Fibroblast of lung (primary cell): ENCODE results near the gene CTF1. TPM values are rescaled to one million over a fixed set of nuclear protein-coding genes. Genes with fewer than 3 reads are reported as not detected.
A peak's percentile ranks its signal among the peaks of the same experiment; 100 is the strongest.

Source experiments
- DNase-seq, 2 donors: peaks; one replicate each; pipeline versions ENCODE4 v3.0.0 to v3.0.0-alpha.2; 2010; ENCODE audit warnings: low read depth in 2 of 2
- H2AFZ ChIP-seq: 2 replicates; pipeline ENCODE4 v1.5.1; 2012; ENCODE audit warnings: low read length, control low read depth, inconsistent platforms
- H3K27ac ChIP-seq: 2 replicates; pipeline ENCODE4 v1.5.1; 2011; ENCODE audit warnings: low read length, control low read depth; ENCODE audit not compliant: insufficient read depth
- H3K27me3 ChIP-seq: 2 replicates; pipeline ENCODE4 v1.5.1; 2011; ENCODE audit warnings: mild to moderate bottlenecking, low read length; ENCODE audit not compliant: control insufficient read depth, insufficient read depth
- H3K36me3 ChIP-seq: 2 replicates; pipeline ENCODE4 v1.5.1; 2011; ENCODE audit warnings: low read length; ENCODE audit not compliant: control insufficient read depth, insufficient read depth
- H3K4me1 ChIP-seq: 2 replicates; pipeline ENCODE4 v1.5.1; 2011; ENCODE audit warnings: low read length; ENCODE audit not compliant: control insufficient read depth, insufficient read depth; ENCODE audit errors: extremely low read depth
- H3K4me2 ChIP-seq: 2 replicates; pipeline ENCODE4 v1.5.1; 2011; ENCODE audit warnings: low read length, control low read depth; ENCODE audit not compliant: insufficient read depth; ENCODE audit errors: extremely low read depth
- H3K4me3 ChIP-seq, 4 experiments: fragments of 200-600 bp in 1 of 4; sonication (generic) in 1 of 4; replicated peaks in 1 of 4; 2 replicates each; pipeline ENCODE4 v1.5.1; 2011 to 2016; ENCODE audit warnings: low read length in 4 of 4, low read depth in 3 of 4, mild to moderate bottlenecking in 3 of 4, control low read depth in 2 of 4, inconsistent platforms in 1 of 4, mixed read lengths in 1 of 4; ENCODE audit not compliant: insufficient read depth in 1 of 4; ENCODE audit errors: control extremely low read depth in 1 of 4
- H3K79me2 ChIP-seq: 2 replicates; pipeline ENCODE4 v1.5.1; 2012; ENCODE audit warnings: mild to moderate bottlenecking, low read length, inconsistent platforms; ENCODE audit not compliant: control insufficient read depth, insufficient read depth
- H3K9ac ChIP-seq: 2 replicates; pipeline ENCODE4 v1.5.1; 2011; ENCODE audit warnings: mild to moderate bottlenecking, low read length, control low read depth; ENCODE audit not compliant: insufficient read depth
- H3K9me3 ChIP-seq: 2 replicates; pipeline ENCODE4 v1.5.1; 2012; ENCODE audit warnings: low read depth, low read length; ENCODE audit not compliant: control insufficient read depth, insufficient read depth
- H4K20me1 ChIP-seq: 2 replicates; pipeline ENCODE4 v1.5.1; 2011; ENCODE audit warnings: low read length; ENCODE audit not compliant: control insufficient read depth, insufficient read depth; ENCODE audit errors: extremely low read depth
- EZH2 ChIP-seq: IDR thresholded peaks from 2 replicates; pipeline ENCODE4 v1.5.1; 2012; ENCODE audit warnings: low read length, control low read depth, mild to moderate bottlenecking; ENCODE audit errors: missing control alignments
- polyA plus RNA-seq, 2 donors: library from polyadenylated mRNA; depleted of rRNA in 1 of 2; stranded (reverse) in 1 of 2; unstranded in 1 of 2; fragments of >200 nt; gene quantifications; 2 replicates each; pipeline ENCODE4 v1.2.1, GENCODE V29; 2011 to 2012; ENCODE audit warnings: missing spikeins in 1 of 2
- total RNA-seq: library from RNA; depleted of rRNA; stranded (reverse); fragments of >200 nt; gene quantifications from 2 replicates; pipeline ENCODE4 v1.2.1, GENCODE V29; 2014
- TF ChIP-seq, protein P1 (sequence below), 2 donors: IDR thresholded peaks in 1 of 2; conservative IDR thresholded peaks in 1 of 2; 1 replicate in 1 of 2; 2 replicates in 1 of 2; pipeline ENCODE4 v1.5.1; 2011 to 2012; ENCODE audit warnings: low read length in 2 of 2, control low read depth in 1 of 2, inconsistent platforms in 1 of 2, low read depth in 1 of 2, mild to moderate bottlenecking in 1 of 2

Gene CTF1
- total and polyA plus RNA-seq, 2 donors (not counting 1 experiment from before 2014, with no cell fraction given), result 5.3 to 8.8 TPM

DNA sequence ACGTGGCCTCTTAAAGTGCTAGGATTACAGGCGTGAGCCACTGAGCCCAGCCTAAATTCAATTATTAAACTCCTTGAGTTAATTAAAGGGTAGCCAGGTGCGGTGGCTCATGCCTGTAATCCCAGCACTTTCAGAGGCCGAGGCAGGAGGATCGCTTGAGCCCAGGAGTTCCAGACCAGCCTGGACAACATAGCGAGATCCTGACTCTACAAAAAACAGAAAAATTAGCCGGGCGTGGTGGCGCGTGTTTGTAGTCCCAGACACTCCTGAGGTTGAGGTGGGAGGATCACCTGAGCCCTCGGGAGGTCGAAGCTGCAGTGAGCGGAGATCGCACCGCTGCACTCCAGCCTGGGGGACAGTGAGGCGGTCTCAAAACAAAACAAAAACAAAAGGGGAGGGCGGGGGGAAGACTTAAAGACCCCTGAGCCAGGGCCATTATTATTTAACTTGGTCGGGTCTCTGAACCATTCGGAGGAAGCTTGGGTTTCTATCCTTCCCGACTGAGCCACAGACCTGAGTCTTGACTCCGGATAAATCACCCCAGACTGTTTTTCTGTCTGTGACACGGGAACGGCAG is 22.1 kb upstream of the CTF1 start:
- TF ChIP-seq, protein P1, sequence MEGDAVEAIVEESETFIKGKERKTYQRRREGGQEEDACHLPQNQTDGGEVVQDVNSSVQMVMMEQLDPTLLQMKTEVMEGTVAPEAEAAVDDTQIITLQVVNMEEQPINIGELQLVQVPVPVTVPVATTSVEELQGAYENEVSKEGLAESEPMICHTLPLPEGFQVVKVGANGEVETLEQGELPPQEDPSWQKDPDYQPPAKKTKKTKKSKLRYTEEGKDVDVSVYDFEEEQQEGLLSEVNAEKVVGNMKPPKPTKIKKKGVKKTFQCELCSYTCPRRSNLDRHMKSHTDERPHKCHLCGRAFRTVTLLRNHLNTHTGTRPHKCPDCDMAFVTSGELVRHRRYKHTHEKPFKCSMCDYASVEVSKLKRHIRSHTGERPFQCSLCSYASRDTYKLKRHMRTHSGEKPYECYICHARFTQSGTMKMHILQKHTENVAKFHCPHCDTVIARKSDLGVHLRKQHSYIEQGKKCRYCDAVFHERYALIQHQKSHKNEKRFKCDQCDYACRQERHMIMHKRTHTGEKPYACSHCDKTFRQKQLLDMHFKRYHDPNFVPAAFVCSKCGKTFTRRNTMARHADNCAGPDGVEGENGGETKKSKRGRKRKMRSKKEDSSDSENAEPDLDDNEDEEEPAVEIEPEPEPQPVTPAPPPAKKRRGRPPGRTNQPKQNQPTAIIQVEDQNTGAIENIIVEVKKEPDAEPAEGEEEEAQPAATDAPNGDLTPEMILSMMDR (conservative IDR thresholded peaks at IDR 0.05 in 1 of 2, IDR thresholded peaks at IDR 0.05 in 1 of 2; ENCODE audit: low read depth in 1 of 2, low read length in 2 of 2), result no peak
- TF ChIP-seq EZH2, result no peak
- peaks cover 2% of the 10 kb centered on the region for H3K36me3 ChIP-seq
- H3K27me3 ChIP-seq, result no peaks in the 10 kb centered on the region
- H3K27ac ChIP-seq, result peak overlapping the region; percentile 77
- no peak for DNase-seq
- peaks cover 10% of the 10 kb centered on the region for H3K79me2 ChIP-seq
- H3K4me1 ChIP-seq, result peaks cover 7% of the 10 kb centered on the region
- H2AFZ ChIP-seq, result peak overlapping the region; percentile 77
- no peaks in the 10 kb centered on the region for H3K9me3 ChIP-seq
- peak overlapping the region; percentile 50 to 90 (median 78) for H3K4me3 ChIP-seq
- no peaks in the 10 kb centered on the region for H4K20me1 ChIP-seq
- H3K9ac ChIP-seq, result peak overlapping the region; percentile 74
- H3K4me2 ChIP-seq, result peak overlapping the region; percentile 61

DNA sequence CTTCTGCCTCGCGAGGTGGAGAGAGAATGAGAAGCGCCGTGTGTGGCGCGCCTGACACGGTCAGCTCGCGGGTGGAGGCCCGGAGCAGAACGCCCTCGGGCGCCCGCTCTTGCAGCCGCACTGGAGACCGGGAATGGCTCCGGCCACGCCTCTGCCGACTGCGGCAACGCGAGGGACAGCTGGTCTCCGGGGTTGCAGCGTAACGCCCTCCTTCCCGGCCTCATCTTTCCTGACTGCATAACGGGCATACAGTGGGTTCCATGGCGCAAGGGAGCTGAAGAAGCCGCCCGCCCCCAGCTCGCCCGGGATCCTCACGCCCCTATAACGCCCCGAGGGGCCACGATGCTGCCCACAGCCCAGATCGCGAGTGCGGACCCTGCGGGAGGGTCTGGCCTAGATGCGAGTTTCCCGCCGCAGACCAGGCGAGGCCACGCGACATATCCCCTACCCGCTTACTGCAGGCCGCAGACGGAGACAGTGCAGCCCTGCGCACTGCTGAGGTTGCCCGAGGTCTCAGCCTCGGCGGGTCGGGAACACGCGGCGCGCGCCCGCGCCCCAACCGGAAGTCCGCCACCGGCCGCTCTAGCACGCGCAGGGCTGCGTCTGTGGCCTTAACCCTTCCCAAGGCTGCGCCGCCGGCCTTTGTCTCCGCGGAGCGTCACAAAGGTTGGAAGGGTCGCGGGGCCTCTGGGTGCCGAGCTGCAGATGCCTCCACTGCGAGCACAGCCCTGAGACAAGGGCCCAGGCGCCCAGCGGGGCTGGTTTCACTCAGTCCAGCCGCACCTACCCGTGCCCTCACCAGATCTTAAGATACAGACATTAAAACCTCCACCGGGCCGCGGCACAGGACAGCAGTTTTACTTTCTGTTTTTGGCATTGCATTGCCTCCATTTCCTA is 21.3 kb upstream of the CTF1 start:
- H3K4me2 ChIP-seq, result peak overlapping the region; percentile 87
- peaks cover 10% of the 10 kb centered on the region for H3K79me2 ChIP-seq
- H3K9ac ChIP-seq, result peak overlapping the region; percentile 74
- H3K27me3 ChIP-seq, result no peaks in the 10 kb centered on the region
- H4K20me1 ChIP-seq, result no peaks in the 10 kb centered on the region
- peak overlapping the region; percentile 77 for H2AFZ ChIP-seq
- TF ChIP-seq, protein P1 (conservative IDR thresholded peaks at IDR 0.05 in 1 of 2, IDR thresholded peaks at IDR 0.05 in 1 of 2; ENCODE audit: low read depth in 1 of 2, low read length in 2 of 2), result no peak
- no peak for TF ChIP-seq EZH2
- H3K4me3 ChIP-seq, result peak overlapping the region; percentile 50 to 90 (median 78)
- no peaks in the 10 kb centered on the region for H3K9me3 ChIP-seq
- peaks cover 2% of the 10 kb centered on the region for H3K36me3 ChIP-seq
- DNase-seq, result peak; percentile 90
- H3K4me1 ChIP-seq, result peaks cover 7% of the 10 kb centered on the region
- peak overlapping the region; percentile 77 for H3K27ac ChIP-seq
